GM12864 (cell line): ENCODE measurements around the gene PELI3.

Experiments
- DNase-seq: peaks from one replicate; pipeline ENCODE4 v3.0.0-alpha.2; 2011; ENCODE audit warnings: low read depth
- H3K4me3 ChIP-seq: 2 replicates; pipeline ENCODE4 v1.5.1; 2011; ENCODE audit warnings: mild to moderate bottlenecking, low read depth, low read length, control low read depth
- CTCF ChIP-seq: IDR thresholded peaks from 2 replicates; pipeline ENCODE4 v1.5.1; 2011; ENCODE audit warnings: low read depth, mild to moderate bottlenecking, moderate library complexity, low read length, control low read depth, inconsistent platforms; ENCODE audit errors: missing control alignments

The PELI3 gene

DNA sequence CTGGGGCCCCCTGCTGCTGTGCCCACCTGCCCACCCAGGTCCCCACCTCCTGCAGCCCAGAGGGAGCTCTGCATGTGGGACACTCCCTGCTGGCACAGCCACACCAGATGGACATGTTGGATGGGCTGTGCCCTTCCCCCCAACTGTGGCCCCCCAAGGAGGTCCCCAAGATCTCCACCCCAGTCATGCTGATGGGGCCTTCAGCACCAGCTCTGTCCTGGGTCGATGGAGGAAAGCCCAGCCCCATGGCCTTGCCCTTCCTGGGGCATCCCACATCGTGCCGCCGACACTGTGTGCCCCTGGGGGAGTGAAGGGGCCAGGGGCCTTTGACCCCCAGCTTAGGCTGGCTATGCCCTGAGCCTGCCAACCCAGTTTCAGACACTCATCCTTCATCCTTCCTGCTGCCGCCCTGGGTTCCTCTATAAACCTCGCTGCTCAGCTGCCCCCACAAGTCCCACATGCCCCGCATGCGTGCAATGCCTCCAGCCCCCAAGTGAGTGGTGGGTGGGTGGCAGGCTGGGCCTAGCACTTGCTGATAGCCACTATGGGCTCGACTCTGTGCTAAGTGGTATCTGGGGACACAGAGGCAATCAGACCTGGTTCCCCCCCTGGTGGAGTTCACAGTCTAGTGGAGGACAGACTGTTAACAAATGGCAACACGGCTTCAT, 9.6 kb downstream of the PELI3 start:
- no peak for DNase-seq
- TF ChIP-seq CTCF: no peak
- no peak overlapping the region for H3K4me3 ChIP-seq

DNA sequence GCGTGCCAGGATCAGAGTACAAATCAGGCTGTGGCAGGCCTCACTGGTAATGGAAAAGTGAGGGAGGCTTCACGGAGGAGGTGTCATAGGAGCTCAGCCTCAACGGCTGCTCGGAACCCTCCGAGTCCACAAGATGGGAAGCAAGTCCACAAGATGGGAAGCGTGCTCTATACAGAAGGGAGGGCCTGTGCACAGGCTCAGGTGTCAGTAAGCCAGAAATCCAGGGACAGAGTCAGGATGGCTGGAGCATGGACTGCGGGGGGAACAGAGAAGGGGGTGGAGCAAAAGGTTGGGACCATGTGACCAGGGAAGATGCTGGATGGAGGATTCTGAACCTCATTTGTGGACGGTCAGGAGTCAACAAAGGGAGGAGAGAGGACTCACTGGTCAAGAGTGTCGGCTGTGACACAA, 10.1 kb downstream of the PELI3 start:
- no peak for DNase-seq
- H3K4me3 ChIP-seq: no peak overlapping the region
- TF ChIP-seq CTCF: no peak

DNA sequence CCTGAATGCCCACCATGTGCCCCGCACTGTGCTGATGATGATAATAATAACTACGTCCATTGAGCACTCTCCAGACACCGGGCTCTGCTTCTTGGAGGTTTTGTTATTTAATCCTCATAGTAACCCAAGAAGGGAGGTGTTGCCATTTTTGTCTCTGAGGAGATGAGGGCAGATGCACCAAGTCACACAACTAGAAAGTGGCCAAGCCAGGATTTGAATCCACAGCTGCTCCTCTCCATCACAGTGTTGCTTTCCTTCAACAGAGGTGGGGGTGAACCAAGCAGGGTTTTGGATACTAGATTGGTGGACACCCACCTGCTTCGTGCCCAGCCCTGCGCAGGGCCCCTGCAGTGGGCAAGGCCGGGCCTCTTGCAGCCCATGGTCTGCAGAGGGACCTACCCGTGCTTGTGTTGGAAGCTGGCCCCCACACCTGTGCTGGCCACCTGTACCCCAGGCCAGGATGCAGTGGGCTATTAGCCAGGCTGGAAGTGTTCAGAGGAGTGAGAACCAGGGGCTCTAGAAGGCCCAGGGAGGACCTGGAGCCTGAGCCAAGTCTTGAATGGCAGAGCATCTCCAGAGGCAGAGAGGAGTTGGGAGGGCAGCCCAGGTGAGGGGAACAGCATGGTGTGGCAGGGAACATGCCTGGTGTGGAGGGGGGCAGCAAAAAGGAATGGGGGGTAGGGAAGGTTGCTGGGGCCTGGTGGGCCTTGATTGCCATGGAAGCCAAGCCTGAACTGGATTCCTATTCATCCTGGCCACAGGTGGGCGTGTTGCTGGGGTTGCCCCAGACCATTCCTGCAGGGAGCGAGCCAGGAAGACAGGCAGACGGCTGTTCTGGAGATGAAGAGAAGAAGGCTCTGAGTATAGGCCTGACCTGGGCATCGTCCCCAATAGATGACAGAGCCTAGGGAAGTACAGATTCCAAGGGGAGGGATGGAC, 10.8 kb downstream of the PELI3 start:
- DNase-seq: no peak
- no peak for TF ChIP-seq CTCF
- no peak overlapping the region for H3K4me3 ChIP-seq

- no peak for DNase-seq
- H3K4me3 ChIP-seq: peak overlapping the region; percentile 87
- peak; percentile 96 for TF ChIP-seq CTCF
Observed at GRCh38 chr11:66478729-66479393, 12.2 kb downstream of the PELI3 start.

- DNase-seq: no peak
- peak overlapping the region; percentile 87 for H3K4me3 ChIP-seq
- TF ChIP-seq CTCF: no peak
Observed at GRCh38 chr11:66479394-66480116, 12.8 kb downstream of the PELI3 start.

DNA sequence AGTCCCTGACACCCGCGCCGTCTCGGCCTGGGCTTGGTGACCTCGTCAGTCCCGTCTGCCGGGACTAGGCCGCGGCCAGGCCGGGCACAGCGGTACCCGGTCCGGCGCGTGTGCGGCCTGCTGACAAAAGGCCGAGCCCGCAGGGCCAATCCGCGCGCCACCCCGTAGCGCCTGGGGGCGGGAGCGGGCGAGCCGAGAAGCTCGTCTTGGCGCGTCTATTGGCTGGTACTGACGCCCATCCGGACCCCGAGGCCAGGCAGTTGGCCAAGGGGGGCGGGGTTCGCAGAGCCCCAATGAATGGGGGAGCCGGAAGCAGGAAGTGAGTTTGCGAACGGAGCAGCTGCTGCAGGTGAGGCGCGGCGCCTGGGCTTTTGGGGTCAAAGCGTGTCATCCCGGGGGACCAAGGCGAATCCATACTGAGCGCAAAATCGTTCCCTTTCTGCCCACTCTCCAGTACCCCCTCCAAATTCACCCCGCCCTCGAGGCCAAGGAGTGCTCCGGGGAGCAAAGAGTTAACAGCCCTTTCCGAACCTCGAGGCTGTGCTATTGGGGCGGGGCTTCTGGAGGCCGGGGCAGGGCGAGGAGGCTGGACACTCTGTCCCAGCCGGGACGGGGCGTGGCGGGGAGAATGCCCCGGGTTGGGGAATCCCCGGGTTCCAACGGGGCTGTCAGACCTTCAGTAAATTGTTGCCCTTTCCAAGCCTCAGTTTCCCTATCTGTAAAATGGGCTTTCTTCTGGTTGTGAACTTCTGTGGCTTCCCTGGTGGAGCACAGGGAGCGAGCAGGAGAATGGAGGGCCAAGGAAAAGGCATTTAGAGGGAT, 13.6 kb downstream of the PELI3 start, which contains the start of gene DPP3:
Gene DPP3 (plus strand): TSS at position 318 of the 822 bp plus-strand sequence. CDS start 1,767 bp downstream, outside the sequence.
- no peak for TF ChIP-seq CTCF
- peak within 1 kb of the TSS; percentile 87 for H3K4me3 ChIP-seq
- peak; percentile 86 for DNase-seq
